PC-3 (cell line): ENCODE measurements around the gene ZFAND6.

Source experiments
- CTCF ChIP-seq: fragments of 300-600 bp; sonication (generic); conservative IDR thresholded peaks from 2 replicates; pipeline ENCODE4 v1.5.1; 2017; ENCODE audit warnings: antibody characterized with exemption, low read depth, mild to moderate bottlenecking, low read length
- EZH2 ChIP-seq: fragments of 300-600 bp; sonication (generic); IDR thresholded peaks from one replicate; pipeline ENCODE4 v1.6.1; 2017; ENCODE audit warnings: antibody characterized with exemption, mild to moderate bottlenecking, low read length; ENCODE audit not compliant: unreplicated experiment
- EZH2phosphoT487 ChIP-seq: fragments of 300-600 bp; sonication (generic); IDR thresholded peaks from 2 replicates; pipeline ENCODE4 v1.6.1; 2018; ENCODE audit warnings: mild to moderate bottlenecking, antibody characterized with exemption, low read length, borderline replicate concordance

- TF ChIP-seq EZH2phosphoT487 (no peak), CTCF (no peak), EZH2 (no peak)
These were observed 102.6 kb downstream of the ZFAND6 start for GRCh38 chr15:80162059-80162554.
